ENCODE results near the gene TNXB.

The TNXB gene

GRCh38 chr6:32131439-32131948, 22.4 kb upstream of the TNXB start:
- Mint-ChIP-seq H3K4me1 (peaks cover 39% of the 10 kb centered on the region), H3K27ac (ENCODE audit: low read depth) (no peak overlapping the region), H3K9me3 (no peaks in the 10 kb centered on the region), H3K36me3 (ENCODE audit: insufficient read depth) (peaks cover 9% of the 10 kb centered on the region), H3K4me3 (peak overlapping the region; percentile 51), H3K27me3 (no peaks in the 10 kb centered on the region)
- DNase-seq (ENCODE audit: low spot score in 2 of 2) (no peak), ATAC-seq (replicated peaks; ENCODE audit: extremely low read depth, poor library complexity, severe bottlenecking) (no peak)

GRCh38 chr6:32129297-32130088, 20.4 kb upstream of the TNXB start:
- peaks cover 50% of the 10 kb centered on the region for H3K4me1 Mint-ChIP-seq
- peak overlapping the region; percentile 86 for H3K27ac Mint-ChIP-seq (ENCODE audit: low read depth)
- no peak for ATAC-seq (replicated peaks; ENCODE audit: extremely low read depth, poor library complexity, severe bottlenecking)
- no peaks in the 10 kb centered on the region for H3K27me3 Mint-ChIP-seq
- peaks cover 20% of the 10 kb centered on the region for H3K36me3 Mint-ChIP-seq (ENCODE audit: insufficient read depth)
- no peaks in the 10 kb centered on the region for H3K9me3 Mint-ChIP-seq
- peak overlapping the region; percentile 99 for H3K4me3 Mint-ChIP-seq
- DNase-seq (ENCODE audit: low spot score in 2 of 2): no peak

DNA sequence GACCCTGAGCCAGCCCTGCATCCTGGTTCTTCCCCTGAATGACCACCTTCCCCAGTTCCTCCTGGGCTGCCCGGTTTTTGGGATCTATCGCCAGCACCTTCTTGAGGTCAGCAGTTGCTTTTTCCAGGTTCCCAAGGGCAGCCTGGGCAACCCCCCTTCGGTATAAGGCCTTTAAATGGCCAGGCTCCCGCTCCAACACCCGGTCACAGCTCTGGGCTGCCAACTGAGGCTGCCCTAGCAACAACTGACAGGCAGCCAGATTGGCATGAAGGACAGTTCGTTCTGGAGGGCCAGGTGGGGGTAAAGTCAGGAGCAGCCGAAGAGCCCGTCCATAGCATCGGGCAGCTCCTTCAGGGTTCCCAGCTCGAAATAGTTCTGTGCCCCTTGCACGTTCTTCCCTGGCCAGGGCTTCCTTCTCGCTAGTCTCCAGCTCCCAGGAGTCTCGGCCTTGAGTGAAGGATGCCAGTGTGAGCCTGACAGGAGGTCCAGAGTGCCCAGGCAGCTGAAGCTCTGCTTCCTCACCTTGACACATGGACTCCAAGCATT, 19.7 kb upstream of the TNXB start:
- Mint-ChIP-seq H3K4me3 (peak overlapping the region; percentile 99), H3K9me3 (no peaks in the 10 kb centered on the region)

GRCh38 chr6:32127717-32128592, 18.8 kb upstream of the TNXB start, which contains the start of gene ATF6B:
ATF6B (minus strand) TSS chr6:32128246; CDS start chr6:32128207, 39 bp downstream.
- Mint-ChIP-seq H3K4me1 (peaks cover 56% of the 10 kb centered on the region), H3K27me3 (no peaks in the 10 kb centered on the region), H3K36me3 (ENCODE audit: insufficient read depth) (peaks cover 30% of the 10 kb centered on the region), H3K27ac (ENCODE audit: low read depth) (peak within 1 kb of the TSS; percentile 94), H3K4me3 (peak within 1 kb of the TSS; percentile 99), H3K9me3 (no peaks in the 10 kb centered on the region)
- DNase-seq (ENCODE audit: low spot score in 2 of 2) (peak; percentile 85 to 96), ATAC-seq (replicated peaks; ENCODE audit: extremely low read depth, poor library complexity, severe bottlenecking) (peak; percentile 99)

More for the DNA sequence above, 19.7 kb upstream of the TNXB start:
- H3K27me3 Mint-ChIP-seq: no peaks in the 10 kb centered on the region
- peaks cover 23% of the 10 kb centered on the region for H3K36me3 Mint-ChIP-seq (ENCODE audit: insufficient read depth)
- DNase-seq (ENCODE audit: low spot score in 2 of 2): no peak
- H3K27ac Mint-ChIP-seq (ENCODE audit: low read depth): peak overlapping the region; percentile 94
- no peak for ATAC-seq (replicated peaks; ENCODE audit: extremely low read depth, poor library complexity, severe bottlenecking)
- H3K4me1 Mint-ChIP-seq: peaks cover 56% of the 10 kb centered on the region

DNA sequence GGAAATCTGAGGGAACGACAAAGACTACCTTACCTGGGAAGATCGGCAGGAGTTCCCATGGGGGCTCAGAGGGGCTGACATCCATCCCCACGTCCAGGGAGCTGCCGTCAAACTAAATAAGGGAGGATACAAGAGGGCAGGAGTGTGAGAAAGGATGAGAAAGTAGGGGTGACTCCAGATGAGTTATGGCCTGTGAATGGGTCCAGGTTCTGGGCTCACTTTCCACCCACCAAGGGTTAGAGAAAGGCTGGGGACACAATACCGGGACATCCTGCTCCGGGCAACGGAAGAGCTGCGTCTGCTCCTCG, 18.2 kb upstream of the TNXB start:
- H3K4me1 Mint-ChIP-seq: peaks cover 56% of the 10 kb centered on the region
- peak overlapping the region; percentile 99 for H3K4me3 Mint-ChIP-seq
- peaks cover 36% of the 10 kb centered on the region for H3K36me3 Mint-ChIP-seq (ENCODE audit: insufficient read depth)
- H3K27ac Mint-ChIP-seq (ENCODE audit: low read depth): peak overlapping the region; percentile 94
- no peak for ATAC-seq (replicated peaks; ENCODE audit: extremely low read depth, poor library complexity, severe bottlenecking)
- no peaks in the 10 kb centered on the region for H3K9me3 Mint-ChIP-seq
- H3K27me3 Mint-ChIP-seq: no peaks in the 10 kb centered on the region
- no peak for DNase-seq (ENCODE audit: low spot score in 2 of 2)

GRCh38 chr6:32126880-32127279, 17.7 kb upstream of the TNXB start:
- no peak for ATAC-seq (replicated peaks; ENCODE audit: extremely low read depth, poor library complexity, severe bottlenecking)
- Mint-ChIP-seq H3K27me3 (no peaks in the 10 kb centered on the region), H3K36me3 (ENCODE audit: insufficient read depth) (peaks cover 40% of the 10 kb centered on the region), H3K27ac (ENCODE audit: low read depth) (peak overlapping the region; percentile 94), H3K4me1 (peaks cover 56% of the 10 kb centered on the region), H3K9me3 (no peaks in the 10 kb centered on the region), H3K4me3 (peak overlapping the region; percentile 99)
- DNase-seq (ENCODE audit: low spot score in 2 of 2): no peak

GRCh38 chr6:32123681-32124080, 14.5 kb upstream of the TNXB start:
- ATAC-seq (replicated peaks; ENCODE audit: extremely low read depth, poor library complexity, severe bottlenecking): no peak
- peaks cover 50% of the 10 kb centered on the region for H3K4me1 Mint-ChIP-seq
- no peak overlapping the region for H3K27ac Mint-ChIP-seq (ENCODE audit: low read depth)
- no peak overlapping the region for H3K4me3 Mint-ChIP-seq
- DNase-seq (ENCODE audit: low spot score in 2 of 2): no peak
- H3K9me3 Mint-ChIP-seq: no peaks in the 10 kb centered on the region
- peaks cover 66% of the 10 kb centered on the region for H3K36me3 Mint-ChIP-seq (ENCODE audit: insufficient read depth)
- no peaks in the 10 kb centered on the region for H3K27me3 Mint-ChIP-seq

GRCh38 chr6:32120573-32121059, 11.5 kb upstream of the TNXB start:
- ATAC-seq (replicated peaks; ENCODE audit: extremely low read depth, poor library complexity, severe bottlenecking) (no peak), DNase-seq (ENCODE audit: low spot score in 2 of 2) (no peak)
- peaks cover 64% of the 10 kb centered on the region for H3K36me3 Mint-ChIP-seq (ENCODE audit: insufficient read depth)
- H3K4me1 Mint-ChIP-seq: peaks cover 24% of the 10 kb centered on the region
- H3K27ac Mint-ChIP-seq (ENCODE audit: low read depth): no peak overlapping the region
- H3K9me3 Mint-ChIP-seq: no peaks in the 10 kb centered on the region
- H3K27me3 Mint-ChIP-seq: no peaks in the 10 kb centered on the region
- H3K4me3 Mint-ChIP-seq: no peak overlapping the region

- peak; percentile 65 for ATAC-seq (replicated peaks; ENCODE audit: extremely low read depth, poor library complexity, severe bottlenecking)
- H3K36me3 Mint-ChIP-seq (ENCODE audit: insufficient read depth): peaks cover 59% of the 10 kb centered on the region
- H3K4me1 Mint-ChIP-seq: peaks cover 18% of the 10 kb centered on the region
- H3K9me3 Mint-ChIP-seq: no peaks in the 10 kb centered on the region
- H3K4me3 Mint-ChIP-seq: no peak overlapping the region
- peak; percentile 40 to 53 for DNase-seq (ENCODE audit: low spot score in 2 of 2)
- H3K27ac Mint-ChIP-seq (ENCODE audit: low read depth): peak overlapping the region; percentile 75
- no peaks in the 10 kb centered on the region for H3K27me3 Mint-ChIP-seq
These were observed 9.9 kb upstream of the TNXB start for GRCh38 chr6:32118782-32119628.

DNA sequence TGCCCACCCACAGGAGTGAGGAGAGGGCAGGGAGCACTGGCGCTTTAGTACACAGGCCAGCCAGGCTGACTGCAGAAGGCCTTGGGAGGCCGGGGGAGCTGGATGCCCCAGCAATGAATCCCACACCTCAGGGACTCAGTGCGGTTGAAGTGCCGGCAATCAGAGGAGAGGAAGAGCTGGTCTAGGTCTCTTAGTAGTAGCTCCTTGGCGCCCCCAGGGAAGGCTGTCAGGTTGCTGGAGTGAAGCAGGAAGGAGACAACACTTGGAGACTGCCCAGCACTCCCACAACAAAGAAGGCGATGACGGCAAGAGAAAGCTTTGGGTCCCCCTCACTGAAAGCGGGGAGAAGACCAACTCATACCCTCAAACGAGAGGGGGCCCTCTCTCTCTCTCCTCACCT, 8.3 kb upstream of the TNXB start:
- H3K4me1 Mint-ChIP-seq: peaks cover 26% of the 10 kb centered on the region

DNA sequence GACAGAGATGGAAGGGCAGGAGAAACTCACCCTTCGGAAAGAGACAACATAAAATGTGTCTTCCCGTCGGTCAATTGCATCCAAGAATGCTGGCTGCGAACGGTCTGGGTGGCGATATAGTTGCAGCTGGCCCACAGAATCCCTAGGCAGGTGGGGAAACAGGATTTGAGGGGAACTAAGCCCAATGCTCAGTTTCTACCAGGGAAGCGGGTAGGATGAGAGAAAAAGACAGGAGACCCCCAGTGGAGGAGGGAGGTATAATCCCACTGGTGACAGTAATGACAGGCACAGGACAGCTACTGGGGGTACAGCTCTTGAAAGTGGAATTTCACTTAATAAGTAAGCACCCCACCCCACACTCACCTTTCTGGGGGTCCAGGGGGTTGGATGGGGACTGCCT, 7.5 kb upstream of the TNXB start:
- ATAC-seq (replicated peaks; ENCODE audit: extremely low read depth, poor library complexity, severe bottlenecking) (no peak), DNase-seq (ENCODE audit: low spot score in 2 of 2) (no peak)
- H3K4me3 Mint-ChIP-seq: no peak overlapping the region

More for the DNA sequence above, 8.3 kb upstream of the TNXB start:
- ATAC-seq (replicated peaks; ENCODE audit: extremely low read depth, poor library complexity, severe bottlenecking): no peak
- H3K27ac Mint-ChIP-seq (ENCODE audit: low read depth): no peak overlapping the region
- H3K4me3 Mint-ChIP-seq: no peak overlapping the region
- peaks cover 45% of the 10 kb centered on the region for H3K36me3 Mint-ChIP-seq (ENCODE audit: insufficient read depth)
- no peaks in the 10 kb centered on the region for H3K9me3 Mint-ChIP-seq
- DNase-seq (ENCODE audit: low spot score in 2 of 2): no peak
- H3K27me3 Mint-ChIP-seq: no peaks in the 10 kb centered on the region

DNA sequence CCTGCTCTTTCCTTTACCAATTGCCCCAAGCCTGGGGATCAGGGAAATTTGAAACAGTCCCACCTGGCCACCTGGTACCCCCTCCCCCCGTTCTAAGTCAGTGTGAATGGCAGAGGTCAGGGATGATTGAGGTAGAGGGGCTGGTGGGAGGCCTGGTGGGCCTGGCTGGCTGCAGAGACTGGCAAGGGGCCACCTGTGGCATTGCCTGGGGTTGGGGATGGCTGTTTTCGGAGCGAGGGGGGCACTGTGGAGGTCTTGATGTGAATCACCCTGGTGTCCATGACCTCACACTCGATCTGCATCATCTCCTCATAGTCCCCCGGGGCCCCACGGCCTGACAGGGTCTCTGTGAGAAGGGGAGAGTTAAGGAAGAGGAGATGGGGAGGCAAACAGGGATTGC, 6.5 kb upstream of the TNXB start:
- DNase-seq (ENCODE audit: low spot score in 2 of 2) (no peak), ATAC-seq (replicated peaks; ENCODE audit: extremely low read depth, poor library complexity, severe bottlenecking) (no peak)
- Mint-ChIP-seq H3K4me1 (peaks cover 26% of the 10 kb centered on the region), H3K9me3 (no peaks in the 10 kb centered on the region), H3K36me3 (ENCODE audit: insufficient read depth) (peaks cover 30% of the 10 kb centered on the region), H3K4me3 (no peak overlapping the region), H3K27ac (ENCODE audit: low read depth) (peak overlapping the region; percentile 72), H3K27me3 (no peaks in the 10 kb centered on the region)

More for the DNA sequence above, 7.5 kb upstream of the TNXB start:
- Mint-ChIP-seq H3K27me3 (no peaks in the 10 kb centered on the region), H3K4me1 (peaks cover 26% of the 10 kb centered on the region), H3K9me3 (no peaks in the 10 kb centered on the region), H3K27ac (ENCODE audit: low read depth) (no peak overlapping the region), H3K36me3 (ENCODE audit: insufficient read depth) (peaks cover 37% of the 10 kb centered on the region)

Data from central memory CD8-positive, alpha-beta T cell (primary cell).